Measurements from ENCODE around the gene GAS2L2. TPM values are rescaled to one million over a fixed set of nuclear protein-coding genes. Genes with fewer than 3 reads are reported as not detected.

GAS2L2 gene
- total RNA-seq, 1 donor from 2014 or later: not detected

- Histone ChIP-seq H3K4me1 (peaks cover 10% of the 10 kb centered on the region), H3K9me3 (no peaks in the 10 kb centered on the region), H3K27me3 (peaks cover 16% of the 10 kb centered on the region), H3K4me3 (no peak overlapping the region), H3K36me3 (no peaks in the 10 kb centered on the region), H3K27ac (no peak overlapping the region)
- no peak for TF ChIP-seq POLR2AphosphoS5 (IDR thresholded peaks at IDR 0.05; ENCODE audit: insufficient read depth in 1 of 2, low read depth in 1 of 2)
- intact Hi-C loops (cut with DNase I): no loop called here
- DNase-seq (ENCODE audit: extremely low spot score in 2 of 2): no peak
Measured at GRCh38 chr17:35738519-35739133, 14.4 kb downstream of the GAS2L2 start.

- intact Hi-C loops (cut with DNase I): no loop called here
- H3K4me3 ChIP-seq: no peak overlapping the region
- peaks cover 4% of the 10 kb centered on the region for H3K27me3 ChIP-seq
- TF ChIP-seq POLR2AphosphoS5 (IDR thresholded peaks at IDR 0.05; ENCODE audit: insufficient read depth in 1 of 2, low read depth in 1 of 2) (no peak), POLR2A (IDR thresholded peaks at IDR 0.05) (no peak), CTCF (IDR thresholded peaks at IDR 0.05) (no peak)
- H3K9me3 ChIP-seq: no peaks in the 10 kb centered on the region
- no peaks in the 10 kb centered on the region for H3K36me3 ChIP-seq
- no peak for DNase-seq (ENCODE audit: extremely low spot score in 2 of 2)
- peaks cover 19% of the 10 kb centered on the region for H3K4me1 ChIP-seq
- H3K27ac ChIP-seq: no peak overlapping the region
Measured at GRCh38 chr17:35736236-35736635, 16.8 kb downstream of the GAS2L2 start.

GRCh38 chr17:35735036-35735805 lies 17.8 kb downstream of the GAS2L2 start:
- intact Hi-C loops (cut with DNase I): no loop called here
- Histone ChIP-seq H3K4me3 (no peak overlapping the region), H3K27me3 (no peaks in the 10 kb centered on the region), H3K9me3 (no peaks in the 10 kb centered on the region), H3K27ac (no peak overlapping the region), H3K36me3 (no peaks in the 10 kb centered on the region), H3K4me1 (peaks cover 24% of the 10 kb centered on the region)
- DNase-seq (ENCODE audit: extremely low spot score in 2 of 2): no peak
- no peak for TF ChIP-seq POLR2A (IDR thresholded peaks at IDR 0.05)
- no peak for TF ChIP-seq CTCF (IDR thresholded peaks at IDR 0.05)
- TF ChIP-seq POLR2AphosphoS5 (IDR thresholded peaks at IDR 0.05; ENCODE audit: insufficient read depth in 1 of 2, low read depth in 1 of 2): no peak

- no peak overlapping the region for H3K4me3 ChIP-seq
- no peak for DNase-seq (ENCODE audit: extremely low spot score in 2 of 2)
- intact Hi-C loops (cut with DNase I): no loop called here
Measured at GRCh38 chr17:35734396-35734795, 18.6 kb downstream of the GAS2L2 start.

GRCh38 chr17:35733366-35733765 lies 19.7 kb downstream of the GAS2L2 start:
- H3K27ac ChIP-seq: no peak overlapping the region
- no peaks in the 10 kb centered on the region for H3K9me3 ChIP-seq
- TF ChIP-seq CTCF (IDR thresholded peaks at IDR 0.05): no peak
- TF ChIP-seq POLR2A (IDR thresholded peaks at IDR 0.05): no peak
- TF ChIP-seq POLR2AphosphoS5 (IDR thresholded peaks at IDR 0.05; ENCODE audit: insufficient read depth in 1 of 2, low read depth in 1 of 2): no peak
- H3K36me3 ChIP-seq: no peaks in the 10 kb centered on the region
- DNase-seq (ENCODE audit: extremely low spot score in 2 of 2): peak in 1 of 2 donors; percentile 64
- H3K4me1 ChIP-seq: peaks cover 24% of the 10 kb centered on the region
- no peaks in the 10 kb centered on the region for H3K27me3 ChIP-seq
- intact Hi-C loops (cut with DNase I): no loop called here
- no peak overlapping the region for H3K4me3 ChIP-seq

More at GRCh38 chr17:35734396-35734795, 18.6 kb downstream of the GAS2L2 start:
- Histone ChIP-seq H3K27me3 (no peaks in the 10 kb centered on the region), H3K9me3 (no peaks in the 10 kb centered on the region), H3K4me1 (peaks cover 24% of the 10 kb centered on the region), H3K27ac (no peak overlapping the region), H3K36me3 (no peaks in the 10 kb centered on the region)
- TF ChIP-seq CTCF (IDR thresholded peaks at IDR 0.05) (no peak), POLR2AphosphoS5 (IDR thresholded peaks at IDR 0.05; ENCODE audit: insufficient read depth in 1 of 2, low read depth in 1 of 2) (no peak), POLR2A (IDR thresholded peaks at IDR 0.05) (no peak)

All from vagina (tissue), 2 donors.